ENCODE measurements around the gene BLOC1S2. TPM values are rescaled to one million over a fixed set of nuclear protein-coding genes. Genes with fewer than 3 reads are reported as not detected.

The BLOC1S2 gene
- total RNA-seq, 2 donors from 2014 or later: 4.3 to 16.1 TPM

DNA sequence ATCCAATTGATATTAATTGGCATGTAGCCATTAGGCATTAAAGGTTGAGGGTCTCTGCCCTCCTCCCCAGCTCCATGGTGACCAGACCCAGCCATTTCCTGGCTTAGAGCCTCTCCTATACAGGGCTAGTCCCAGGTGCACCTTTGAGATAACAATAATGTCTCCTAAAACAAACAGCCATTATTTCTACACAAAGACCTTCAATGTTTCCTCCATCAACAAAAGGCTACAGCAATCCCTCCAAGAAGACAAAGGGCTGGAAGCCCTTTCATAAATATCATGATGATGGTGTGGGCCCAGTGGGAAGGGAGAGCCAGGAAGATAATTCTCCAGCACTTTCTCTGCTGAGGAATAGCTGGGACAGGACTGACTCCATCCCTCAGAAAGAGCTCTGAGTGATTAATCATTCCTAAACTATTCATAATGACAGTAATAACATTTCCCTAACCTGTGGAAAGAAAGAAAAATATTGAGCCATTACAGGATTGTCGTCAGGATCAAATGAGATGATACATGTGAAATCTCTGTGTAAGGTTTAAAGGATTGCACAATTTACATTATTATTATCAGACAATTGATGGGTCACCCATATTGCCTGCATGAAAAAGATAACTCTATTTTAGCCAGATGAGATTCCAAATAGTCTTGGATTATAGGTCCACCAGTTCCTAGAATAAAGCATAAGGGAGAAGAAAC, 33.4 kb upstream of the BLOC1S2 start:
- TF ChIP-seq, protein P1, sequence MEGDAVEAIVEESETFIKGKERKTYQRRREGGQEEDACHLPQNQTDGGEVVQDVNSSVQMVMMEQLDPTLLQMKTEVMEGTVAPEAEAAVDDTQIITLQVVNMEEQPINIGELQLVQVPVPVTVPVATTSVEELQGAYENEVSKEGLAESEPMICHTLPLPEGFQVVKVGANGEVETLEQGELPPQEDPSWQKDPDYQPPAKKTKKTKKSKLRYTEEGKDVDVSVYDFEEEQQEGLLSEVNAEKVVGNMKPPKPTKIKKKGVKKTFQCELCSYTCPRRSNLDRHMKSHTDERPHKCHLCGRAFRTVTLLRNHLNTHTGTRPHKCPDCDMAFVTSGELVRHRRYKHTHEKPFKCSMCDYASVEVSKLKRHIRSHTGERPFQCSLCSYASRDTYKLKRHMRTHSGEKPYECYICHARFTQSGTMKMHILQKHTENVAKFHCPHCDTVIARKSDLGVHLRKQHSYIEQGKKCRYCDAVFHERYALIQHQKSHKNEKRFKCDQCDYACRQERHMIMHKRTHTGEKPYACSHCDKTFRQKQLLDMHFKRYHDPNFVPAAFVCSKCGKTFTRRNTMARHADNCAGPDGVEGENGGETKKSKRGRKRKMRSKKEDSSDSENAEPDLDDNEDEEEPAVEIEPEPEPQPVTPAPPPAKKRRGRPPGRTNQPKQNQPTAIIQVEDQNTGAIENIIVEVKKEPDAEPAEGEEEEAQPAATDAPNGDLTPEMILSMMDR (IDR thresholded peaks at IDR 0.05): no peak
- no peak for TF ChIP-seq POLR2A (IDR thresholded peaks at IDR 0.05)
- no peak overlapping the region for H3K27ac ChIP-seq
- H3K4me1 ChIP-seq: no peaks in the 10 kb centered on the region
- H3K36me3 ChIP-seq (replicated peaks in 1 of 2; ENCODE audit: insufficient read depth in 1 of 2, low read depth in 2 of 2): no peaks in the 10 kb centered on the region
- intact Hi-C loops (cut with DNase I): no loop called here
- ATAC-seq (no peak), DNase-seq (no peak)
- 17 to 32% methylated on average over 1 of the region's 1 CpG for WGBS, 2 donors
- no peak overlapping the region for H3K4me3 ChIP-seq
- H3K9me3 ChIP-seq: no peaks in the 10 kb centered on the region
- no peaks in the 10 kb centered on the region for H3K27me3 ChIP-seq

DNA sequence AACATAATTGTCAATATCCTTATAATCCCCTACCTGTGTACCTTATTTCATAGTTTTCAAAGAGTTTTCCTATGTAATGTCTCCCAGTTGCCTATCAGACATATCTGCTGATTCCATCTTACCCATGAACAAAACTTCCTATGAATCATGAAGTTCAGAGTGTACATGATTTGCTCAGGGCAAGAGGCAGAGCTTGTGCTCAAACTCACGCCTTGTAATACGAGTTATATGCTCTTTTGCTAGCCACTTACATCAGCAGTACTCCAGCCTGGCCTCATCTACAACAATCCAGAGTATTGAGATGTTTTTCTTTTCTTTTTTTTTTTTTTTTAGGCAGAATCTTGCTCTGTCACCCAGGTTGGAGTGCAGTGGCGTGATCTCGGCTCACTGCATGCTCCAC, 31.7 kb upstream of the BLOC1S2 start:
- TF ChIP-seq, protein P1 (IDR thresholded peaks at IDR 0.05): no peak
- no peak for TF ChIP-seq POLR2A (IDR thresholded peaks at IDR 0.05)
- intact Hi-C loops (cut with DNase I): no loop called here
- Histone ChIP-seq H3K27ac (no peak overlapping the region), H3K36me3 (replicated peaks in 1 of 2; ENCODE audit: insufficient read depth in 1 of 2, low read depth in 2 of 2) (no peaks in the 10 kb centered on the region), H3K4me3 (no peak overlapping the region), H3K4me1 (no peaks in the 10 kb centered on the region), H3K9me3 (no peaks in the 10 kb centered on the region), H3K27me3 (no peaks in the 10 kb centered on the region)
- no peak for ATAC-seq
- 78 to 87% methylated on average over 4 of the region's 4 CpGs for WGBS, 2 donors
- DNase-seq: no peak

DNA sequence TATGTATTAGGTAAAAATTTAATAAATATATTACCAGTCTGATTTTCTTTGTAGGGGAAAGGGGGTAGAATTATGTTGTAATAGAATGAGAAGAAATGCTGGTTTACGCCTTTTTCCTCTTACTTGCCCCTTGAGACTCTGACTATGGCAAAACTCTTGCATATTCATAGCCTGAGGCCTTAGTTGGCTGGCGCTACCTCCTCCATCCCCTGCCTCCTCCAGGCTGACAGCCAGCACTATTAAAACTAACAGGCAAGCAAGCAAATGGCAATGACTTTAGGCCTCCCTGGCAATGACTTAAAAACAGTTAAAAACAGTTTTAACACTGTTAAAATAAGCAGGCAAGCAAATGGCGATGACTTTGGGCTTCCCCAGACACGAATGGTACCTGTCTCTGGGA, 29.1 kb upstream of the BLOC1S2 start:
- no peak for ATAC-seq
- WGBS, 2 donors: 78 to 80% methylated on average over 4 of the region's 4 CpGs

DNA sequence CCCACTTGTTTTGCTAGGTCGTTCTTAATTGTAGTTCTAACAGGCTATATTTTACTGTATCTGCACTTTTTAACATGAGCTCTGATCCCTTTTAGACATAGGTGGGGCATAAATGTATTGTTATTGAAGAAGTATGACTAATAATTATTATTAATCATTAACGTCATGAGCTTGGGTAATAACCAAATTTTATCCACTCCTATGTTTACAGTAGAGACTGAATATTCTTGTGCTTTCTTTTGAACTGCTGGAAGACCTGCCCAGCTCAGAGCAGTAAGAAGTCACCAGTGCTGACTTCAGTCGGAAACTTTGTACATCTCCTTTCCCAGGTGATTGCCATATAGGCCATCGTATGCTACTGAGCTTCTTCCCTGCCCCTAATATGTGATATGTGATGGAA, 24.8 kb upstream of the BLOC1S2 start:
- Histone ChIP-seq H3K4me1 (no peaks in the 10 kb centered on the region), H3K27me3 (no peaks in the 10 kb centered on the region), H3K27ac (no peak overlapping the region), H3K4me3 (no peak overlapping the region), H3K9me3 (no peaks in the 10 kb centered on the region), H3K36me3 (replicated peaks in 1 of 2; ENCODE audit: insufficient read depth in 1 of 2, low read depth in 2 of 2) (no peaks in the 10 kb centered on the region)
- TF ChIP-seq POLR2A (IDR thresholded peaks at IDR 0.05): no peak
- TF ChIP-seq, protein P1 (IDR thresholded peaks at IDR 0.05): no peak
- 50 to 67% methylated on average over 4 of the region's 4 CpGs for WGBS, 2 donors
- intact Hi-C loops (cut with DNase I): no loop called here
- ATAC-seq: no peak
- DNase-seq: no peak

More for the DNA sequence above, 29.1 kb upstream of the BLOC1S2 start:
- no peaks in the 10 kb centered on the region for H3K36me3 ChIP-seq (replicated peaks in 1 of 2; ENCODE audit: insufficient read depth in 1 of 2, low read depth in 2 of 2)
- TF ChIP-seq, protein P1 (IDR thresholded peaks at IDR 0.05): no peak
- no peak overlapping the region for H3K4me3 ChIP-seq
- no peak for DNase-seq
- no peak overlapping the region for H3K27ac ChIP-seq
- intact Hi-C loops (cut with DNase I): no loop called here
- no peaks in the 10 kb centered on the region for H3K9me3 ChIP-seq
- no peaks in the 10 kb centered on the region for H3K27me3 ChIP-seq
- no peaks in the 10 kb centered on the region for H3K4me1 ChIP-seq

DNA sequence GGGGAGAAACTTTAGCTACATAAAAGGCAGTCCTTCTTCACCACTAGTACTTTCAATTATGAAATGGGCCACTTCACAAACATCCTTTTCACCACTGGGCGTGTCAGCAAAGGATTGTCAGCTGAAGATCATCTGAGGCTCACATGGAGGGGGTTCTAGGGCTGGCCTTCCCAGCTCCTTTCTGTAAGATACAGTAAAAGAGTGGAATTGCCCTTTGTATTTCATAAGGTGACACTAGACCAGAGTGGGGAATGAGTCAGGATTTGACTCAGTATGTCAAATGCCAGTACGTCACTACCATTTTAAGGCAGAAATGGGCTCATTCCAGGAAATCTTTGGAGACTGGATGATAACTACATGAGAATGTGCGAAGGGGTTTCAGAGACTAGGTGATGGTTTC, 21.2 kb upstream of the BLOC1S2 start:
- H3K27me3 ChIP-seq: no peaks in the 10 kb centered on the region
- no peak for DNase-seq
- ATAC-seq: no peak
- no peak overlapping the region for H3K27ac ChIP-seq
- WGBS, 2 donors: 78 to 80% methylated on average over 3 of the region's 3 CpGs
- H3K4me3 ChIP-seq: no peak overlapping the region
- TF ChIP-seq, protein P1 (IDR thresholded peaks at IDR 0.05): no peak
- H3K9me3 ChIP-seq: no peaks in the 10 kb centered on the region
- intact Hi-C loops (cut with DNase I): no loop called here
- H3K36me3 ChIP-seq (replicated peaks in 1 of 2; ENCODE audit: insufficient read depth in 1 of 2, low read depth in 2 of 2): no peaks in the 10 kb centered on the region
- H3K4me1 ChIP-seq: no peaks in the 10 kb centered on the region
